SK-N-SH treated with all-trans-retinoic acid at 6 μM for 48 hours (cell line): ENCODE results near the gene PLD2.

ENCODE experiments used
- BACH2 ChIP-seq: fragments of 250-450 bp; sonication (Bioruptor Pico); IDR thresholded peaks from 2 replicates; pipeline ENCODE4 v1.9.0; 2021; ENCODE audit warnings: mild to moderate bottlenecking, borderline replicate concordance
- CSDC2 ChIP-seq: fragments of 250-450 bp; sonication (Bioruptor Pico); IDR thresholded peaks from 2 replicates; pipeline ENCODE4 v1.5.0; 2020; ENCODE audit warnings: mild to moderate bottlenecking, moderate library complexity
- CSRNP3 ChIP-seq: fragments of 250-450 bp; sonication (Bioruptor Pico); IDR thresholded peaks from 2 replicates; pipeline ENCODE4 v1.5.1; 2021; ENCODE audit warnings: mild to moderate bottlenecking, moderate library complexity
- ESRRG ChIP-seq: fragments of 250-450 bp; sonication (Bioruptor Pico); IDR thresholded peaks from 2 replicates; pipeline ENCODE4 v1.6.1; 2021; ENCODE audit warnings: mild to moderate bottlenecking
- ISL1 ChIP-seq: fragments of 250-450 bp; sonication (Bioruptor Pico); IDR thresholded peaks from 2 replicates; pipeline ENCODE4 v2.1.2; 2022; ENCODE audit warnings: mild to moderate bottlenecking, moderate library complexity
- PATZ1 ChIP-seq: fragments of 250-450 bp; sonication (Bioruptor Pico); IDR thresholded peaks from 2 replicates; pipeline ENCODE4 v1.8.0; 2020; ENCODE audit warnings: mild to moderate bottlenecking, moderate library complexity, borderline replicate concordance
- SNAI2 ChIP-seq: fragments of 250-450 bp; sonication (Bioruptor Pico); IDR thresholded peaks from 2 replicates; pipeline ENCODE4 v1.5.0; 2020; ENCODE audit warnings: mild to moderate bottlenecking, moderate library complexity
- TCF4 ChIP-seq: fragments of 250-450 bp; sonication (Bioruptor Pico); IDR thresholded peaks from 2 replicates; pipeline ENCODE4 v1.8.0; 2021; ENCODE audit warnings: mild to moderate bottlenecking, moderate library complexity, borderline replicate concordance
- ZFP3 ChIP-seq: fragments of 250-450 bp; sonication (Bioruptor Pico); IDR thresholded peaks from 2 replicates; pipeline ENCODE4 v1.5.0; 2020; ENCODE audit warnings: mild to moderate bottlenecking, moderate library complexity
- ZNF565 ChIP-seq: fragments of 450-650 bp; formaldehyde crosslinking; conservative IDR thresholded peaks from 2 replicates; pipeline ENCODE4 v1.5.0; 2020; ENCODE audit warnings: low read depth, mild to moderate bottlenecking, moderate library complexity

GRCh38 chr17:4788807-4789700 lies 17.9 kb upstream of the PLD2 start, which contains the start of gene GLTPD2:
- TF ChIP-seq BACH2: no peak
- no peak for TF ChIP-seq PATZ1 (CRISPR knock-in tag)
- no peak for TF ChIP-seq CSDC2 (CRISPR knock-in tag)
- no peak for TF ChIP-seq TCF4 (CRISPR knock-in tag)
- no peak for TF ChIP-seq ZNF565
- no peak for TF ChIP-seq CSRNP3 (CRISPR knock-in tag)
- no peak for TF ChIP-seq ISL1 (CRISPR knock-in tag)
- TF ChIP-seq SNAI2: no peak
- TF ChIP-seq ZFP3 (CRISPR knock-in tag): no peak
- no peak for TF ChIP-seq ESRRG (CRISPR knock-in tag)
